Neural cell (in vitro differentiated cells): Measurements from ENCODE around the gene OR4K2. TPM values are rescaled to one million over a fixed set of nuclear protein-coding genes. Genes with fewer than 3 reads are reported as not detected.
"Not testable (repeated sequence)": the region's sequence is repeated elsewhere in the genome, so short reads cannot be mapped to it uniquely, and the experiment has no call there.

Experiments used
- H2AFZ ChIP-seq: fragments of 200-600, 300-800 bp; sonication (generic), shearing (Covaris generic); 2 replicates; pipeline ENCODE4 v1.6.0; 2014; ENCODE audit warnings: low read depth, mild to moderate bottlenecking, antibody characterized with exemption, low read length, moderate library complexity
- H3F3A ChIP-seq: fragments of 200-600 bp; shearing (Covaris generic); 2 replicates; pipeline ENCODE4 v1.6.1; 2016; ENCODE audit warnings: mild to moderate bottlenecking, moderate library complexity, mixed read lengths, antibody characterized with exemption, low read length; ENCODE audit not compliant: insufficient read depth, poor library complexity, severe bottlenecking
- H3K27ac ChIP-seq: fragments of 200-600, 300-800 bp; sonication (generic), shearing (Covaris generic); 2 replicates; pipeline ENCODE4 v1.5.1; 2014; ENCODE audit warnings: mild to moderate bottlenecking, low read length, moderate library complexity
- H3K27me3 ChIP-seq: fragments of 300-800, 200-600 bp; sonication (generic), shearing (Covaris generic); 2 replicates; pipeline ENCODE4 v1.6.0; 2014; ENCODE audit warnings: mild to moderate bottlenecking, low read depth, low read length, moderate library complexity; ENCODE audit not compliant: insufficient read depth
- H3K36me3 ChIP-seq: fragments of 300-800, 200-600 bp; sonication (generic), shearing (Covaris generic); 2 replicates; pipeline ENCODE4 v1.5.1; 2014; ENCODE audit warnings: mild to moderate bottlenecking, antibody characterized with exemption, low read length, moderate library complexity; ENCODE audit not compliant: insufficient read depth
- H3K4me2 ChIP-seq: fragments of 300-800, 200-600 bp; sonication (generic), shearing (Covaris generic); 2 replicates; pipeline ENCODE4 v1.6.0; 2014; ENCODE audit warnings: mild to moderate bottlenecking, low read length
- H3K4me3 ChIP-seq: fragments of 300-800, 200-600 bp; sonication (generic), shearing (Covaris generic); 2 replicates; pipeline ENCODE4 v1.5.1; 2014; ENCODE audit warnings: mild to moderate bottlenecking, low read length, moderate library complexity
- H3K79me2 ChIP-seq: fragments of 200-600 bp; shearing (Covaris generic); replicated peaks from 2 replicates; pipeline ENCODE4 v1.6.0; 2014; ENCODE audit warnings: mild to moderate bottlenecking, low read length, moderate library complexity; ENCODE audit not compliant: insufficient read depth
- H3K9ac ChIP-seq: fragments of 300-800, 200-600 bp; sonication (generic), shearing (Covaris generic); 2 replicates; pipeline ENCODE4 v1.6.1; 2016; ENCODE audit warnings: mild to moderate bottlenecking, low read length, mixed read lengths
- H3K9me2 ChIP-seq: fragments of 200-600 bp; shearing (Covaris generic); 2 replicates; pipeline ENCODE4 v1.6.1; 2016; ENCODE audit warnings: mild to moderate bottlenecking, low read length, mixed read lengths; ENCODE audit not compliant: insufficient read depth
- H3K9me3 ChIP-seq: fragments of 200-600, 300-800 bp; sonication (generic), shearing (Covaris generic); 2 replicates; pipeline ENCODE4 v1.6.1; 2016; ENCODE audit warnings: mild to moderate bottlenecking, mixed run types, low read length, moderate library complexity, mixed read lengths
- H4K20me1 ChIP-seq: fragments of 200-600 bp; shearing (Covaris generic); 2 replicates; pipeline ENCODE4 v1.6.1; 2016; ENCODE audit warnings: mild to moderate bottlenecking, mixed run types; ENCODE audit not compliant: insufficient read depth
- CTCF ChIP-seq: fragments of 450-650 bp; IDR thresholded peaks from 2 replicates; pipeline ENCODE4 v1.5.1; 2014; ENCODE audit warnings: antibody characterized with exemption, mild to moderate bottlenecking, moderate library complexity; ENCODE audit not compliant: poor library complexity, severe bottlenecking
- EP300 ChIP-seq: fragments of 450-650 bp; conservative IDR thresholded peaks from 2 replicates; pipeline ENCODE4 v1.6.1; 2014; ENCODE audit warnings: antibody characterized with exemption, mild to moderate bottlenecking, moderate library complexity; ENCODE audit not compliant: poor library complexity, severe bottlenecking
- EZH2 ChIP-seq: fragments of 200-600, 300-800 bp; shearing (Covaris generic), sonication (generic); IDR thresholded peaks from 2 replicates; pipeline ENCODE4 v1.6.1; 2014; ENCODE audit warnings: antibody characterized with exemption, low read length, borderline replicate concordance, mild to moderate bottlenecking; ENCODE audit not compliant: insufficient read depth, poor library complexity, severe bottlenecking
- MXI1 ChIP-seq: fragments of 450-650 bp; conservative IDR thresholded peaks from 2 replicates; pipeline ENCODE4 v1.6.1; 2014; ENCODE audit warnings: antibody characterized with exemption, mild to moderate bottlenecking; ENCODE audit not compliant: poor library complexity, severe bottlenecking
- POLR2AphosphoS5 ChIP-seq: IDR thresholded peaks from 2 replicates; pipeline ENCODE4 v1.6.1; 2012
- RAD21 ChIP-seq: fragments of 450-650 bp; conservative IDR thresholded peaks from 2 replicates; pipeline ENCODE4 v1.6.1; 2014; ENCODE audit warnings: antibody characterized with exemption, mild to moderate bottlenecking, moderate library complexity
- SMC3 ChIP-seq: fragments of 450-650 bp; conservative IDR thresholded peaks from 2 replicates; pipeline ENCODE4 v1.6.1; 2014; ENCODE audit warnings: antibody characterized with exemption, mild to moderate bottlenecking, moderate library complexity; ENCODE audit not compliant: poor library complexity
- TAF1 ChIP-seq: IDR thresholded peaks from 2 replicates; pipeline ENCODE4 v1.6.1; 2012; ENCODE audit warnings: low read depth
- polyA plus RNA-seq: library from polyadenylated mRNA; depleted of rRNA; stranded (reverse); fragments of >200 nt; gene quantifications from 2 replicates; pipeline ENCODE4 v1.2.3, GENCODE V29; 2014
- TF ChIP-seq, protein P1 (sequence below): IDR thresholded peaks from 2 replicates; pipeline ENCODE4 v1.6.1; 2012; ENCODE audit warnings: borderline replicate concordance

Gene OR4K2
- polyA plus RNA-seq, 1 donor from 2014 or later = not detected

DNA sequence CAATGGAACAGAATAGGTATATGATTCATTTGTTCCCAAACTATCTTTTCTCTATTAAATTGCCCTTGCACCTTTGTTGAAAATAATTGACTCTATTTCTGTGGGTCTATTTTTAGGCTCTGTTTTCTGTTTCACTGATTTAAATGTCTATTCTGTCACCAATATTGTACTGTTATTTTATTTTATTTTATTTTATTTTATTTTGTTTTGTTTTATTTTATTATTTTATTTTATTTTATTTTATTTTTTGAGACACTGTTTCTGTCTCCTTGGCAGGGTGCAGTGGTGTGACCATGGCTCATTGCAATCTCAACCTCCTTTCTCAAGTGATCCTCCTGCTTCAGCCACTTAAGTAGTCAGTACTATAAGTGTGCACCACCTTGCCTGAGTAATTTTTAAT, 36.5 kb upstream of the OR4K2 start:
- Histone ChIP-seq H4K20me1 (no peaks in the 10 kb centered on the region), H3K9me2 (no peaks in the 10 kb centered on the region), H3K27ac (no peak overlapping the region), H3K4me2 (no peak overlapping the region), H2AFZ (no peak overlapping the region), H3F3A (no peaks in the 10 kb centered on the region), H3K9me3 (no peaks in the 10 kb centered on the region), H3K9ac (no peak overlapping the region), H3K4me3 (no peak overlapping the region), H3K79me2 (no peaks in the 10 kb centered on the region), H3K36me3 (no peaks in the 10 kb centered on the region), H3K27me3 (no peaks in the 10 kb centered on the region)
- TF ChIP-seq EZH2 = no peak
- TF ChIP-seq, protein P1, sequence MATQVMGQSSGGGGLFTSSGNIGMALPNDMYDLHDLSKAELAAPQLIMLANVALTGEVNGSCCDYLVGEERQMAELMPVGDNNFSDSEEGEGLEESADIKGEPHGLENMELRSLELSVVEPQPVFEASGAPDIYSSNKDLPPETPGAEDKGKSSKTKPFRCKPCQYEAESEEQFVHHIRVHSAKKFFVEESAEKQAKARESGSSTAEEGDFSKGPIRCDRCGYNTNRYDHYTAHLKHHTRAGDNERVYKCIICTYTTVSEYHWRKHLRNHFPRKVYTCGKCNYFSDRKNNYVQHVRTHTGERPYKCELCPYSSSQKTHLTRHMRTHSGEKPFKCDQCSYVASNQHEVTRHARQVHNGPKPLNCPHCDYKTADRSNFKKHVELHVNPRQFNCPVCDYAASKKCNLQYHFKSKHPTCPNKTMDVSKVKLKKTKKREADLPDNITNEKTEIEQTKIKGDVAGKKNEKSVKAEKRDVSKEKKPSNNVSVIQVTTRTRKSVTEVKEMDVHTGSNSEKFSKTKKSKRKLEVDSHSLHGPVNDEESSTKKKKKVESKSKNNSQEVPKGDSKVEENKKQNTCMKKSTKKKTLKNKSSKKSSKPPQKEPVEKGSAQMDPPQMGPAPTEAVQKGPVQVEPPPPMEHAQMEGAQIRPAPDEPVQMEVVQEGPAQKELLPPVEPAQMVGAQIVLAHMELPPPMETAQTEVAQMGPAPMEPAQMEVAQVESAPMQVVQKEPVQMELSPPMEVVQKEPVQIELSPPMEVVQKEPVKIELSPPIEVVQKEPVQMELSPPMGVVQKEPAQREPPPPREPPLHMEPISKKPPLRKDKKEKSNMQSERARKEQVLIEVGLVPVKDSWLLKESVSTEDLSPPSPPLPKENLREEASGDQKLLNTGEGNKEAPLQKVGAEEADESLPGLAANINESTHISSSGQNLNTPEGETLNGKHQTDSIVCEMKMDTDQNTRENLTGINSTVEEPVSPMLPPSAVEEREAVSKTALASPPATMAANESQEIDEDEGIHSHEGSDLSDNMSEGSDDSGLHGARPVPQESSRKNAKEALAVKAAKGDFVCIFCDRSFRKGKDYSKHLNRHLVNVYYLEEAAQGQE = no peak

- Histone ChIP-seq H3K9ac (no peak overlapping the region), H3K36me3 (no peaks in the 10 kb centered on the region), H2AFZ (no peak overlapping the region), H3K9me3 (no peaks in the 10 kb centered on the region), H3K9me2 (no peaks in the 10 kb centered on the region), H3K4me2 (no peak overlapping the region), H3K27ac (no peak overlapping the region), H3K4me3 (no peak overlapping the region), H3F3A (no peaks in the 10 kb centered on the region), H3K79me2 (no peaks in the 10 kb centered on the region), H3K27me3 (no peaks in the 10 kb centered on the region), H4K20me1 (no peaks in the 10 kb centered on the region)
- TF ChIP-seq EZH2 (no peak), EP300 (no peak), CTCF (no peak), SMC3 (no peak), MXI1 (no peak), RAD21 (no peak), POLR2AphosphoS5 (no peak), TAF1 (no peak)
- TF ChIP-seq, protein P1 = no peak
Measured at GRCh38 chr14:19851365-19851764, 23.6 kb upstream of the OR4K2 start.

DNA sequence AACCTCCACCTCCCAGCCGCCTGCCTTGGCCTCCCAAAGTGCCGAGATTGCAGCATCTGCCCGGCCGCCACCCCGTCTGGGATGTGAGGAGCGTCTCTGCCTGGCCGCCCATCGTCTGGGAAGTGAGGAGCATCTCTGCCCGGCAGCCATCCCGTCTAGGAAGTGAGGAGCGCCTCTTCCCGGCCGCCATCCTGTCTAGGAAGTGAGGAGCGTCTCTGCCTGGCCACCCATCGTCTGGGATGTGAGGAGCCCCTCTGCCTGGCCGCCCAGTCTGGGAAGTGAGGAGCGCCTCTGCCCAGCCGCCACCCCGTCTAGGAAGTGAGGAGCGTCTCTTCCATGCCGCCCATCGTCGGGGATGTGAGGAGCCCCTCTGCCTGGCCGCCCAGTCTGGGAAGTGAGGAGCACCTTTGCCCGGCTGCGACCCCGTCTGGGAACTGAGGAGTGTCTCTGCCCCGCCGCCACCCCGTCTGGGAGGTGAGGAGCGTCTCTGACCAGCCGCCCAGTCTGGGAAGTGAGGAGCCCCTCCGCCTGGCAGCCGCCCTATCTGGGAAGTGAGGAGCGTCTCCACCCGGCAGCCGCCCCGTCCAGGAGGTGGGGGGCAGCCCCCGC, 8.8 kb upstream of the OR4K2 start:
- H3K27me3 ChIP-seq, H3K9me2 ChIP-seq, H2AFZ ChIP-seq, H3K79me2 ChIP-seq, H3K36me3 ChIP-seq, H3F3A ChIP-seq, H3K9ac ChIP-seq, H3K9me3 ChIP-seq, H3K4me2 ChIP-seq, H3K4me3 ChIP-seq, H4K20me1 ChIP-seq, H3K27ac ChIP-seq: not testable (repeated sequence)
